ENCODE data around the gene FLVCR1. TPM values are rescaled to one million over a fixed set of nuclear protein-coding genes. Genes with fewer than 3 reads are reported as not detected.

The FLVCR1 gene
- total and polyA plus RNA-seq, 9 of the 15 experiments (the other 6 are each of a cell fraction or from before 2014, with no cell fraction given): 5.2 to 18.0 (median 12.5) TPM

GRCh38 chr1:212917858-212918257 is 59.8 kb downstream of the FLVCR1 start (continued):
- TF ChIP-seq ZNF740 (CRISPR knock-in tag; IDR thresholded peaks at IDR 0.05) (no peak), ZNF740 (tag; IDR thresholded peaks at IDR 0.05) (no peak), CEBPG (CRISPR knock-in tag; IDR thresholded peaks at IDR 0.05) (no peak), CEBPG (tag; conservative IDR thresholded peaks at IDR 0.05 in 1 of 2, IDR thresholded peaks at IDR 0.05 in 1 of 2) (no peak), L3MBTL2 (IDR thresholded peaks at IDR 0.05) (0 out of 2 replicates have a peak, but pooled peaks have one; percentile 22), TAF1 (IDR thresholded peaks at IDR 0.05; ENCODE audit: control insufficient read depth, extremely low read depth, insufficient read depth, low read length, severe bottlenecking) (no peak), ESRRA (IDR thresholded peaks at IDR 0.05; ENCODE audit: borderline replicate concordance, low read depth) (no peak)

GRCh38 chr1:212918824-212919223 is 60.7 kb downstream of the FLVCR1 start:
- TF ChIP-seq SRSF3 (IDR thresholded peaks at IDR 0.05; ENCODE audit: insufficient read depth, low read length) (no peak), XRCC4 (IDR thresholded peaks at IDR 0.05; ENCODE audit: extremely low read depth, insufficient read depth, insufficient read length) (no peak)
- intact Hi-C loops (cut with micrococcal nuclease): loop anchor here (5.0 to 10.0 kb wide), 4 partner anchors 62 to 444 kb away; partner anchors contain the start of genes BATF3 and FLVCR1
- Histone ChIP-seq H3K36me3 (ENCODE audit: control insufficient read depth, insufficient read depth, low read length) (no peaks in the 10 kb centered on the region), H3K4me1 (replicated peaks in 1 of 2; ENCODE audit: control insufficient read depth in 2 of 2, insufficient read depth in 2 of 2, low read length in 2 of 2) (peaks cover 11% of the 10 kb centered on the region in 2 experiments; a peak in 4 of 5 replicates), H3K9me3 (replicated peaks; ENCODE audit: control insufficient read depth, insufficient read depth, low read depth, low read length) (no peaks in the 10 kb centered on the region), H4K20me1 (replicated peaks; ENCODE audit: control insufficient read depth, insufficient read depth, low read length) (0 out of 2 replicates have a peak, but pooled peaks cover 6% of the 10 kb centered on the region), H3K4me3 (no peak overlapping the region), H3K9me1 (ENCODE audit: control insufficient read depth, insufficient read depth, low read length) (no peaks in the 10 kb centered on the region), H3K9ac (ENCODE audit: insufficient read depth in 1 of 2, low read depth in 2 of 2, low read length in 2 of 2) (no peak overlapping the region), H3K79me2 (ENCODE audit: control insufficient read depth, insufficient read depth, low read length) (no peaks in the 10 kb centered on the region), H3K27me3 (ENCODE audit: control insufficient read depth in 2 of 2, insufficient read depth in 2 of 2, low read length in 2 of 2) (peaks cover 13 to 48% of the 10 kb centered on the region in 2 experiments), H3K4me2 (ENCODE audit: insufficient read depth, low read length) (no peak overlapping the region), H3K27ac (ENCODE audit: extremely low read depth, low read depth, low read length) (no peak overlapping the region), H2AFZ (ENCODE audit: low read depth, low read length) (no peak overlapping the region)
- ChIA-PET CTCF (ENCODE audit: low intra/inter-chr PET ratio) (no interaction called here), POLR2A (no interaction called here)
- DNase-seq (ENCODE audit: extremely low read depth in 1 of 4, low spot score in 3 of 4) (no peak), ATAC-seq (no peak), FAIRE-seq (no peak)
- in situ Hi-C loops (cut with MboI): no loop called here
- 2% methylated on average over 2 of the region's 2 CpGs for WGBS (ENCODE audit: insufficient coverage, low coverage, missing lambda C conversion rate)
- BruUV-seq (replicated peaks): no TSS peak
